ENCODE measurements around the gene LCE1A. TPM values are rescaled to one million over a fixed set of nuclear protein-coding genes. Genes with fewer than 3 reads are reported as not detected.

The LCE1A gene
- total RNA-seq, 1 experiment from 2014 or later, result not detected

GRCh38 chr1:152801333-152801732, 25.9 kb upstream of the LCE1A start:
- CTCF ChIA-PET, result no interaction called here
- BruUV-seq (replicated peaks), result no TSS peak
- Histone ChIP-seq H3K27me3 (ENCODE audit: control insufficient read depth, insufficient read depth, low read length) (peaks cover 2% of the 10 kb centered on the region; the same call in 1 of the 2 replicates), H3K4me1 (ENCODE audit: control insufficient read depth, insufficient read depth, low read length) (no peaks in the 10 kb centered on the region), H3K27ac (ENCODE audit: low read length) (no peak overlapping the region), H3K36me3 (ENCODE audit: control insufficient read depth, insufficient read depth, low read length) (no peaks in the 10 kb centered on the region), H3K9me3 (ENCODE audit: control insufficient read depth, insufficient read depth, low read depth, low read length) (no peaks in the 10 kb centered on the region), H3K4me3 (ENCODE audit: low read depth in 2 of 2, low read length in 2 of 2) (no peak overlapping the region)
- ATAC-seq, result no peak
- no peak for DNase-seq (ENCODE audit: low read depth, low spot score)
- TF ChIP-seq REST (IDR thresholded peaks at IDR 0.05; ENCODE audit: insufficient read depth in 1 of 2, low read depth in 2 of 2, low read length in 1 of 2), result no peak
- TF ChIP-seq SIN3A (IDR thresholded peaks at IDR 0.05; ENCODE audit: borderline replicate concordance, insufficient read depth, low read depth, low read length), result no peak
- no peak for TF ChIP-seq TCF7L2 (IDR thresholded peaks at IDR 0.05; ENCODE audit: low read depth, low read length)
- TF ChIP-seq CTCF (IDR thresholded peaks at IDR 0.05), result no peak
- TF ChIP-seq POLR2AphosphoS5 (IDR thresholded peaks at IDR 0.05; ENCODE audit: low read depth, low read length), result no peak
- POLR2A ChIA-PET, result no interaction called here
- in situ Hi-C loops (cut with HindIII; ENCODE audit: low pct_unique_long_range_greater_than_20kb, low sequenced_read_pairs) (no loop called here), intact Hi-C loops (cut with micrococcal nuclease; ENCODE audit: unreplicated experiment) (no loop called here)

GRCh38 chr1:152806576-152806975, 20.7 kb upstream of the LCE1A start, which contains the start of gene LCE1C:
Gene LCE1C, minus strand, starts transcription at chr1:152806651. Its CDS starts 1,173 bp downstream, at chr1:152805478.
- BruUV-seq (replicated peaks), result no TSS peak
- TF ChIP-seq POLR2AphosphoS5 (IDR thresholded peaks at IDR 0.05; ENCODE audit: low read depth, low read length) (no peak), TCF7L2 (IDR thresholded peaks at IDR 0.05; ENCODE audit: low read depth, low read length) (no peak), REST (IDR thresholded peaks at IDR 0.05; ENCODE audit: insufficient read depth in 1 of 2, low read depth in 2 of 2, low read length in 1 of 2) (no peak)
- ChIA-PET CTCF (no interaction called here), POLR2A (no interaction called here)
- in situ Hi-C loops (cut with HindIII; ENCODE audit: low pct_unique_long_range_greater_than_20kb, low sequenced_read_pairs) (no loop called here), intact Hi-C loops (cut with micrococcal nuclease; ENCODE audit: unreplicated experiment) (no loop called here)
- DNase-seq (ENCODE audit: low read depth, low spot score) (no peak), ATAC-seq (no peak; the same call in 1 of the 2 replicates)
- Histone ChIP-seq H3K4me1 (ENCODE audit: control insufficient read depth, insufficient read depth, low read length) (no peaks in the 10 kb centered on the region), H3K36me3 (ENCODE audit: control insufficient read depth, insufficient read depth, low read length) (no peaks in the 10 kb centered on the region), H3K9me3 (ENCODE audit: control insufficient read depth, insufficient read depth, low read depth, low read length) (no peaks in the 10 kb centered on the region), H3K27me3 (ENCODE audit: control insufficient read depth, insufficient read depth, low read length) (peaks cover 7% of the 10 kb centered on the region; the same call in 1 of the 2 replicates), H3K27ac (ENCODE audit: low read length) (no peak within 1 kb of the TSS), H3K4me3 (ENCODE audit: low read depth in 2 of 2, low read length in 2 of 2) (no peak within 1 kb of the TSS)
